H9 (cell line): ENCODE measurements around the gene PIM3. TPM values are rescaled to one million over a fixed set of nuclear protein-coding genes. Genes with fewer than 3 reads are reported as not detected.
A peak's percentile ranks its signal among the peaks of the same experiment; 100 is the strongest.

Experiments
- DNase-seq: peaks from one replicate; pipeline ENCODE4 v3.0.0-alpha.2; 2017
- H2AFZ ChIP-seq: one replicate; pipeline ENCODE4 v1.6.1; 2013; ENCODE audit warnings: mild to moderate bottlenecking, low read length, control low read depth, moderate library complexity
- H2AK5ac ChIP-seq: 2 replicates; pipeline ENCODE4 v1.6.1; 2013; ENCODE audit warnings: low read length, control low read depth, mixed read lengths; ENCODE audit not compliant: insufficient read length
- H2BK120ac ChIP-seq: one replicate; pipeline ENCODE4 v1.6.1; 2013; ENCODE audit warnings: low read depth, mild to moderate bottlenecking, low read length, control low read depth, inconsistent platforms; ENCODE audit not compliant: poor library complexity, severe bottlenecking
- H2BK12ac ChIP-seq: 2 replicates; pipeline ENCODE4 v1.6.1; 2013; ENCODE audit warnings: low read length, control low read depth, mixed read lengths, low read depth; ENCODE audit not compliant: insufficient read length
- H2BK15ac ChIP-seq: 2 replicates; pipeline ENCODE4 v1.6.1; 2013; ENCODE audit warnings: low read depth, low read length, control low read depth
- H2BK20ac ChIP-seq: one replicate; pipeline ENCODE4 v1.6.1; 2013; ENCODE audit warnings: low read depth, mild to moderate bottlenecking, low read length, control low read depth, inconsistent platforms; ENCODE audit not compliant: poor library complexity, severe bottlenecking
- H2BK5ac ChIP-seq: 2 replicates; pipeline ENCODE4 v1.6.1; 2013; ENCODE audit warnings: low read length, control low read depth, mixed read lengths; ENCODE audit not compliant: insufficient read length
- H3K14ac ChIP-seq: 2 replicates; pipeline ENCODE4 v1.6.1; 2013; ENCODE audit warnings: low read length, control low read depth; ENCODE audit not compliant: insufficient read depth
- H3K18ac ChIP-seq: 2 replicates; pipeline ENCODE4 v1.6.1; 2013; ENCODE audit warnings: low read depth, mild to moderate bottlenecking, mixed read lengths, low read length, control low read depth; ENCODE audit not compliant: insufficient read length
- H3K23ac ChIP-seq: 2 replicates; pipeline ENCODE4 v1.6.1; 2013; ENCODE audit warnings: low read length, control low read depth, mixed read lengths, low read depth; ENCODE audit not compliant: insufficient read length
- H3K23me2 ChIP-seq: 2 replicates; pipeline ENCODE4 v1.6.1; 2013; ENCODE audit warnings: low read depth, mild to moderate bottlenecking, mixed read lengths, low read length, control low read depth; ENCODE audit not compliant: insufficient read length, poor library complexity, severe bottlenecking
- H3K27ac ChIP-seq: 2 replicates; pipeline ENCODE4 v1.5.1; 2013; ENCODE audit warnings: low read length, control low read depth, mixed read lengths, low read depth; ENCODE audit not compliant: insufficient read length
- H3K27me3 ChIP-seq: 2 replicates; pipeline ENCODE4 v1.6.1; 2013; ENCODE audit warnings: low read length, control low read depth, inconsistent platforms; ENCODE audit not compliant: insufficient read depth
- H3K4ac ChIP-seq: 2 replicates; pipeline ENCODE4 v1.6.1; 2013; ENCODE audit warnings: low read depth, mild to moderate bottlenecking, control low read depth, inconsistent platforms, low read length, moderate library complexity
- H3K4me1 ChIP-seq: 2 replicates; pipeline ENCODE4 v1.6.1; 2013; ENCODE audit warnings: low read length, control low read depth, inconsistent platforms; ENCODE audit not compliant: insufficient read depth
- H3K4me2 ChIP-seq: 2 replicates; pipeline ENCODE4 v1.6.1; 2013; ENCODE audit warnings: low read length, control low read depth, mixed read lengths; ENCODE audit not compliant: insufficient read length, insufficient read depth
- H3K56ac ChIP-seq: 2 replicates; pipeline ENCODE4 v1.6.1; 2013; ENCODE audit warnings: low read depth, mild to moderate bottlenecking, mixed read lengths, low read length, control low read depth; ENCODE audit not compliant: insufficient read length
- H3K79me1 ChIP-seq: 2 replicates; pipeline ENCODE4 v1.6.1; 2013; ENCODE audit warnings: low read depth, mild to moderate bottlenecking, moderate library complexity, low read length, control low read depth, inconsistent platforms; ENCODE audit not compliant: insufficient read depth, poor library complexity, severe bottlenecking
- H3K79me2 ChIP-seq: 2 replicates; pipeline ENCODE4 v1.6.1; 2013; ENCODE audit warnings: low read length, control low read depth, inconsistent platforms; ENCODE audit not compliant: insufficient read depth
- H3K9ac ChIP-seq: 2 replicates; pipeline ENCODE4 v1.6.1; 2013; ENCODE audit warnings: low read length, control low read depth, mixed read lengths; ENCODE audit not compliant: insufficient read length; ENCODE audit errors: extremely low read depth
- H3K9me3 ChIP-seq: one replicate; pipeline ENCODE4 v1.6.1; 2013; ENCODE audit warnings: low read depth, low read length, inconsistent platforms; ENCODE audit not compliant: control insufficient read depth
- H3T11ph ChIP-seq: one replicate; pipeline ENCODE4 v1.6.1; 2013; ENCODE audit warnings: mild to moderate bottlenecking, low read length, control low read depth, inconsistent platforms
- H4K20me1 ChIP-seq: one replicate; pipeline ENCODE4 v1.6.1; 2013; ENCODE audit not compliant: control insufficient read depth, insufficient read length, insufficient read depth
- H4K5ac ChIP-seq: 2 replicates; pipeline ENCODE4 v1.6.1; 2013; ENCODE audit warnings: low read depth, mild to moderate bottlenecking, mixed read lengths, low read length, control low read depth; ENCODE audit not compliant: insufficient read length
- H4K8ac ChIP-seq: replicated peaks from 2 replicates; pipeline ENCODE4 v1.6.1; 2013; ENCODE audit warnings: low read length, control low read depth, mixed read lengths, low read depth; ENCODE audit not compliant: insufficient read length
- H4K91ac ChIP-seq: 2 replicates; pipeline ENCODE4 v1.6.1; 2013; ENCODE audit warnings: low read depth, mild to moderate bottlenecking, moderate library complexity, mixed read lengths, low read length, control low read depth; ENCODE audit not compliant: insufficient read length
- H3K27ac Mint-ChIP-seq, 3 experiments: 2 replicates in 2 of 3; 3 replicates in 1 of 3; pipeline ENCODE4 v1.8.0; 2020 to 2021; ENCODE audit warnings: mixed read lengths in 3 of 3, mild to moderate bottlenecking in 1 of 3, moderate library complexity in 1 of 3
- H3K27me3 Mint-ChIP-seq: 2 replicates; pipeline ENCODE4 v1.8.0; 2021; ENCODE audit warnings: low read depth, mild to moderate bottlenecking, moderate library complexity, mixed read lengths
- H3K36me3 Mint-ChIP-seq, 3 experiments: 2 replicates in 2 of 3; 3 replicates in 1 of 3; pipeline ENCODE4 v1.8.0; 2020 to 2021; ENCODE audit warnings: low read depth in 3 of 3, mixed read lengths in 3 of 3; ENCODE audit not compliant: insufficient read depth in 1 of 3
- H3K4me1 Mint-ChIP-seq, 2 experiments: 2 replicates each; pipeline ENCODE4 v1.8.0; 2020; ENCODE audit warnings: mixed read lengths in 2 of 2
- H3K4me3 Mint-ChIP-seq, 2 experiments: 2 replicates in 1 of 2; 3 replicates in 1 of 2; pipeline ENCODE4 v1.8.0; 2020 to 2021; ENCODE audit warnings: mild to moderate bottlenecking in 2 of 2, mixed read lengths in 2 of 2, moderate library complexity in 1 of 2
- H3K9me3 Mint-ChIP-seq, 2 experiments: 2 replicates in 1 of 2; 3 replicates in 1 of 2; pipeline ENCODE4 v1.8.0; 2020; ENCODE audit warnings: mild to moderate bottlenecking in 2 of 2, mixed read lengths in 2 of 2, moderate library complexity in 1 of 2
- CTCF ChIP-seq: fragments of 200-600 bp; sonication (generic); conservative IDR thresholded peaks from 3 replicates; pipeline ENCODE4 v1.8.0; 2021; ENCODE audit warnings: antibody characterized with exemption, mild to moderate bottlenecking
- WGBS: extraction: QIAGEN DNeasy Blood & Tissue Kit; methylation state at CpG from one replicate; pipeline ENCODE4 v1.1.7; 2013; ENCODE audit warnings: missing lambda C conversion rate, low lambda C conversion rate, mixed read lengths; ENCODE audit not compliant: insufficient read length; ENCODE audit errors: extremely low coverage; 5-methylcytosine and 5-hydroxymethylcytosine counted together
- total RNA-seq: library from RNA; stranded (reverse); gene quantifications from 2 replicates; pipeline ENCODE4 v1.2.1, GENCODE V29; 2021

PIM3 gene
- total RNA-seq, 1 experiment from 2014 or later: 43.4 TPM

GRCh38 chr22:49958366-49958921, 2.1 kb upstream of the PIM3 start:
- Histone ChIP-seq H3K23ac (no peak overlapping the region), H3K9ac (no peak overlapping the region), H2BK120ac (no peak overlapping the region), H2AFZ (no peak overlapping the region), H3K9me3 (no peaks in the 10 kb centered on the region), H4K91ac (no peak overlapping the region), H3K79me1 (peaks cover 4% of the 10 kb centered on the region), H3K56ac (no peak overlapping the region), H2BK5ac (no peak overlapping the region), H3K14ac (no peak overlapping the region), H4K5ac (no peak overlapping the region), H3K27me3 (no peaks in the 10 kb centered on the region), H3K4me2 (no peak overlapping the region), H4K8ac (no peak overlapping the region), H2BK15ac (no peak overlapping the region), H3T11ph (no peak overlapping the region), H3K23me2 (no peaks in the 10 kb centered on the region), H3K79me2 (peaks cover 3% of the 10 kb centered on the region; the same call in 1 of the 2 replicates), H3K4me1 (no peaks in the 10 kb centered on the region), H3K27ac (no peak overlapping the region), H2AK5ac (no peak overlapping the region), H3K18ac (no peak overlapping the region), H2BK20ac (no peak overlapping the region), H4K20me1 (no peaks in the 10 kb centered on the region), H3K4ac (no peak overlapping the region), H2BK12ac (no peak overlapping the region)
- Mint-ChIP-seq H3K4me1 (peaks cover 0 to 8% of the 10 kb centered on the region in 2 experiments; a peak in 2 of 4 replicates), H3K27ac (no peak overlapping the region), H3K9me3 (no peaks in the 10 kb centered on the region), H3K4me3 (peak overlapping the region in 1 of 2 experiments; percentile 66; a peak in 3 of 5 replicates), H3K36me3 (peaks cover 2 to 7% (median 6%) of the 10 kb centered on the region in 3 experiments; a peak in 5 of 7 replicates), H3K27me3 (peaks cover 4% of the 10 kb centered on the region)
- TF ChIP-seq CTCF: no peak
- no peak for DNase-seq
- WGBS: no CpG with 5 or more reads among the region's 16 CpGs
